K562 (cell line): ENCODE results near the gene MCEE. TPM values are rescaled to one million over a fixed set of nuclear protein-coding genes. Genes with fewer than 3 reads are reported as not detected.

Experiments
- CEBPB ChIP-seq: fragments of 450-650 bp; IDR thresholded peaks from 2 replicates; pipeline ENCODE4 v1.6.1; 2016; ENCODE audit warnings: missing genetic modification characterization, missing compliant biosample characterization
- CEBPG ChIP-seq, 3 experiments: fragments of 200-800 bp in 1 of 3; sonication (Bioruptor generic) in 1 of 3; sonication (generic) in 1 of 3; formaldehyde crosslinking in 1 of 3; IDR thresholded peaks in 2 of 3; conservative IDR thresholded peaks in 1 of 3; 2 replicates each; pipeline versions ENCODE4 v1.6.1 to v1.8.0; 2016 to 2022; ENCODE audit warnings: missing compliant biosample characterization in 2 of 3, missing genetic modification characterization in 2 of 3, mild to moderate bottlenecking in 1 of 3, missing genetic modification reagents in 1 of 3
- CHD4 ChIP-seq: fragments of 200-600 bp; sonication (generic); IDR thresholded peaks from 3 replicates; pipeline ENCODE4 v1.6.1; 2012; ENCODE audit warnings: low read depth, mild to moderate bottlenecking, mixed read lengths, low read length, inconsistent platforms; ENCODE audit not compliant: insufficient read depth, insufficient replicate concordance, poor library complexity, severe bottlenecking
- MIER1 ChIP-seq: fragments of 450-650 bp; IDR thresholded peaks from 2 replicates; pipeline ENCODE4 v1.6.1; 2016; ENCODE audit warnings: antibody characterized with exemption, mild to moderate bottlenecking, low read depth
- NFYB ChIP-seq: IDR thresholded peaks from 2 replicates; pipeline ENCODE4 v1.6.1; 2011; ENCODE audit warnings: mild to moderate bottlenecking, moderate library complexity; ENCODE audit not compliant: insufficient read length; ENCODE audit errors: extremely low read depth
- NR3C1 ChIP-seq: sonication (generic); formaldehyde crosslinking; IDR thresholded peaks from 2 replicates; pipeline ENCODE4 v1.8.1; 2022; ENCODE audit warnings: missing genetic modification reagents
- polyA plus RNA-seq, 8 experiments: library from polyadenylated mRNA; depleted of rRNA in 4 of 8; stranded (reverse) in 5 of 8; unstranded in 3 of 8; fragments of >200 nt; fragmentation: Nextera tagmentation in 2 of 8; fragmentation: Illumina TruSeq in 1 of 8; extraction: Ambion mirVana in 2 of 8; extraction: Trizol in 1 of 8; gene quantifications; 2 replicates each; pipeline versions ENCODE4 v1.2.1 to v1.2.3, GENCODE V29; 2011 to 2014; ENCODE audit warnings: inconsistent platforms in 1 of 8, missing spikeins in 1 of 8
- total RNA-seq, 7 experiments: library from RNA; depleted of rRNA in 6 of 7; stranded (reverse); fragments of >200 nt in 6 of 7; fragmentation: Illumina TruSeq in 2 of 7; extraction: Trizol in 2 of 7; gene quantifications; 2 replicates each; pipeline versions ENCODE4 v1.2.1 to v1.2.3, GENCODE V29; 2011 to 2021; ENCODE audit warnings: low replicate concordance in 1 of 7
- TF ChIP-seq, protein P1 (sequence below): sonication (generic); formaldehyde crosslinking; IDR thresholded peaks from 2 replicates; pipeline ENCODE4 v1.5.0; 2020; ENCODE audit warnings: missing genetic modification reagents
- TF ChIP-seq, protein P2 (sequence below): sonication (generic); formaldehyde crosslinking; IDR thresholded peaks from 2 replicates; pipeline ENCODE4 v1.8.0; 2022; ENCODE audit warnings: missing genetic modification reagents, mild to moderate bottlenecking, moderate library complexity, borderline replicate concordance
- TF ChIP-seq, protein P3 (sequence below), 2 experiments: fragments of 450-650 bp in 1 of 2; sonication (generic) in 1 of 2; formaldehyde crosslinking in 1 of 2; IDR thresholded peaks; 2 replicates each; pipeline versions ENCODE4 v1.7.1 to v1.9.0; 2016 to 2022; ENCODE audit warnings: inconsistent platforms in 1 of 2, mild to moderate bottlenecking in 1 of 2, missing genetic modification reagents in 1 of 2
- TF ChIP-seq, protein P4 (sequence below): fragments of 200-800 bp; sonication (Bioruptor generic); IDR thresholded peaks from 2 replicates; pipeline ENCODE4 v1.6.1; 2017; ENCODE audit warnings: missing genetic modification characterization, missing compliant biosample characterization

Gene MCEE
- total and polyA plus RNA-seq, 9 of the 15 experiments (the other 6 are each of a cell fraction or from before 2014, with no cell fraction given): 15.6 to 49.1 (median 24.5) TPM

DNA sequence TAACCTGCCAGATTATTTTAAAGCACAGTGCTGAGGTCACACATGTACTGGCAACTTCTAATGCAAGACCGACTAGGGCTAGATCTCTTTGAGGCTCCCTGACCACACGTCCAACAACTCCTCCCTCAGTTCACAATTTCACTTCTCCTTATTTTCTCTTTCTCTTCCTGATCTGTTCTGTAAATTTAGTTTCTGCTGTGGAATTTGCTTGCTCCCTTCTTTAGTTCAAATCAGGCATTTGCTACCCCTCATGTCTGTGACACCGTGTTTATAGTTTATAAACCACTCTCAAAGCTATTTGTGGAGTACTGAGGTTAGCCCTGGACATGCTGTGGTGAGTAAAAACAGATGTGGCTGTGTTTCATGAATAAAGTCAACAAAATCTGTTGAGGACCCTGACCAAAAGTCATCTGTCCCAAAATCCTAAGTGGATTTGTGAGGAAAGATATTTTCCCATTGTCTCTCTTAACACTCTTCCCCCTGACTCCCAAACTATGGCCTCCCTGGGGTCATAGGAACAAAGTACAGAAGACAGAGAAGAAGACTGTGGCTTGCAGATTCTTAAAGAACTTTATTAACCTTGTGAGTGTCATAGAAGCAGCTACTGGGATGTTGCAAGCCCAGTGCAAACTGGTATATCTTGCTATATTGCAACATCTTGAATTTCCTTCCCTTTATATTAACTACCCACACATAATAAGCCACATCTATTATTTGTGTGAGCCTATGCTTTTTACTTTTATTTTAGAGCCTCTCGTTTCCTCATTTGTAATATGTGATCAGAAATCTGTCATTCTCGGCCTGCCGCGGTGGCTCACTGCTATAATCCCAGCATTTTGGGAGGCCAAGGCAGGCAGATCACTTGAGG is 65.0 kb downstream of the MCEE start (continued):
- TF ChIP-seq, protein P1, sequence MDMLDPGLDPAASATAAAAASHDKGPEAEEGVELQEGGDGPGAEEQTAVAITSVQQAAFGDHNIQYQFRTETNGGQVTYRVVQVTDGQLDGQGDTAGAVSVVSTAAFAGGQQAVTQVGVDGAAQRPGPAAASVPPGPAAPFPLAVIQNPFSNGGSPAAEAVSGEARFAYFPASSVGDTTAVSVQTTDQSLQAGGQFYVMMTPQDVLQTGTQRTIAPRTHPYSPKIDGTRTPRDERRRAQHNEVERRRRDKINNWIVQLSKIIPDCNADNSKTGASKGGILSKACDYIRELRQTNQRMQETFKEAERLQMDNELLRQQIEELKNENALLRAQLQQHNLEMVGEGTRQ (CRISPR knock-in tag): no peak
- TF ChIP-seq CHD4 (no peak), CEBPB (tag) (peak; percentile 60), NFYB (no peak), MIER1 (no peak), CEBPG (CRISPR knock-in tag; IDR thresholded peaks at IDR 0.05) (no peak), CEBPG (tag; conservative IDR thresholded peaks at IDR 0.05 in 1 of 2, IDR thresholded peaks at IDR 0.05 in 1 of 2) (peak; percentile 39 to 43; a peak in 2 of 4 replicates), NR3C1 (CRISPR knock-in tag) (no peak)
- TF ChIP-seq, protein P2, sequence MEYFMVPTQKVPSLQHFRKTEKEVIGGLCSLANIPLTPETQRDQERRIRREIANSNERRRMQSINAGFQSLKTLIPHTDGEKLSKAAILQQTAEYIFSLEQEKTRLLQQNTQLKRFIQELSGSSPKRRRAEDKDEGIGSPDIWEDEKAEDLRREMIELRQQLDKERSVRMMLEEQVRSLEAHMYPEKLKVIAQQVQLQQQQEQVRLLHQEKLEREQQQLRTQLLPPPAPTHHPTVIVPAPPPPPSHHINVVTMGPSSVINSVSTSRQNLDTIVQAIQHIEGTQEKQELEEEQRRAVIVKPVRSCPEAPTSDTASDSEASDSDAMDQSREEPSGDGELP (CRISPR knock-in tag): no peak
- TF ChIP-seq, protein P3, sequence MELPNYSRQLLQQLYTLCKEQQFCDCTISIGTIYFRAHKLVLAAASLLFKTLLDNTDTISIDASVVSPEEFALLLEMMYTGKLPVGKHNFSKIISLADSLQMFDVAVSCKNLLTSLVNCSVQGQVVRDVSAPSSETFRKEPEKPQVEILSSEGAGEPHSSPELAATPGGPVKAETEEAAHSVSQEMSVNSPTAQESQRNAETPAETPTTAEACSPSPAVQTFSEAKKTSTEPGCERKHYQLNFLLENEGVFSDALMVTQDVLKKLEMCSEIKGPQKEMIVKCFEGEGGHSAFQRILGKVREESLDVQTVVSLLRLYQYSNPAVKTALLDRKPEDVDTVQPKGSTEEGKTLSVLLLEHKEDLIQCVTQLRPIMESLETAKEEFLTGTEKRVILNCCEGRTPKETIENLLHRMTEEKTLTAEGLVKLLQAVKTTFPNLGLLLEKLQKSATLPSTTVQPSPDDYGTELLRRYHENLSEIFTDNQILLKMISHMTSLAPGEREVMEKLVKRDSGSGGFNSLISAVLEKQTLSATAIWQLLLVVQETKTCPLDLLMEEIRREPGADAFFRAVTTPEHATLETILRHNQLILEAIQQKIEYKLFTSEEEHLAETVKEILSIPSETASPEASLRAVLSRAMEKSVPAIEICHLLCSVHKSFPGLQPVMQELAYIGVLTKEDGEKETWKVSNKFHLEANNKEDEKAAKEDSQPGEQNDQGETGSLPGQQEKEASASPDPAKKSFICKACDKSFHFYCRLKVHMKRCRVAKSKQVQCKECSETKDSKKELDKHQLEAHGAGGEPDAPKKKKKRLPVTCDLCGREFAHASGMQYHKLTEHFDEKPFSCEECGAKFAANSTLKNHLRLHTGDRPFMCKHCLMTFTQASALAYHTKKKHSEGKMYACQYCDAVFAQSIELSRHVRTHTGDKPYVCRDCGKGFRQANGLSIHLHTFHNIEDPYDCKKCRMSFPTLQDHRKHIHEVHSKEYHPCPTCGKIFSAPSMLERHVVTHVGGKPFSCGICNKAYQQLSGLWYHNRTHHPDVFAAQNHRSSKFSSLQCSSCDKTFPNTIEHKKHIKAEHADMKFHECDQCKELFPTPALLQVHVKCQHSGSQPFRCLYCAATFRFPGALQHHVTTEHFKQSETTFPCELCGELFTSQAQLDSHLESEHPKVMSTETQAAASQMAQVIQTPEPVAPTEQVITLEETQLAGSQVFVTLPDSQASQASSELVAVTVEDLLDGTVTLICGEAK (IDR thresholded peaks at IDR 0.05): peak; percentile 75
- TF ChIP-seq, protein P3 (CRISPR knock-in tag; IDR thresholded peaks at IDR 0.05): no peak
- TF ChIP-seq, protein P4, sequence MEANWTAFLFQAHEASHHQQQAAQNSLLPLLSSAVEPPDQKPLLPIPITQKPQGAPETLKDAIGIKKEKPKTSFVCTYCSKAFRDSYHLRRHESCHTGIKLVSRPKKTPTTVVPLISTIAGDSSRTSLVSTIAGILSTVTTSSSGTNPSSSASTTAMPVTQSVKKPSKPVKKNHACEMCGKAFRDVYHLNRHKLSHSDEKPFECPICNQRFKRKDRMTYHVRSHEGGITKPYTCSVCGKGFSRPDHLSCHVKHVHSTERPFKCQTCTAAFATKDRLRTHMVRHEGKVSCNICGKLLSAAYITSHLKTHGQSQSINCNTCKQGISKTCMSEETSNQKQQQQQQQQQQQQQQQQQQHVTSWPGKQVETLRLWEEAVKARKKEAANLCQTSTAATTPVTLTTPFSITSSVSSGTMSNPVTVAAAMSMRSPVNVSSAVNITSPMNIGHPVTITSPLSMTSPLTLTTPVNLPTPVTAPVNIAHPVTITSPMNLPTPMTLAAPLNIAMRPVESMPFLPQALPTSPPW (CRISPR knock-in tag): no peak
